HG03097 (cell line): ENCODE measurements around the gene MANBA.
"Not testable (repeated sequence)": the region's sequence is repeated elsewhere in the genome, so short reads cannot be mapped to it uniquely, and the experiment has no call there.

Source experiments
- ATAC-seq: cut with Tn5 transposase; IDR thresholded peaks from one replicate; pipeline ENCODE4 v1.9.1; 2021; ENCODE audit not compliant: unreplicated experiment, low FRiP score

The MANBA gene

DNA sequence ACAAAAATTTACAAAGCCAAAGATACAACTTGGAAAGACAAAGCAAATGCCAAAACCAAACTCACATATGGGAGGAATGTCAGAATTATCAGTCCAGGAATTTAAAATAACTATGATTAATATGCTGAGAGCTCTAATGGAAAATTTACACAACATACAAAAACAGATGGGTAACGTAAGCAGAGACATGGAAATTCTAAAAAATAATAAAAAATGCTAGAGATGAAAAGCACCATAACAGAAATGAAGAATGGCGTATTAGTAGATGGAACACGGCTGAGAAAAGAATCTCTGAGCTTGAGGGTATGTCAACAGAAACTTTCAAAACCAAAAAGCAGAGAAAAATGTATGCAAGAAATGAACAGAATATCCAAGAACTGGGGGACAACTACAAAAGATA is 4.1 kb upstream of the MANBA start:
- no peak for ATAC-seq

- ATAC-seq, result no peak
Measured at GRCh38 chr4:102761906-102762305, 1.1 kb upstream of the MANBA start.

- ATAC-seq, result peak; percentile 1
Measured at GRCh38 chr4:102761296-102761701, 531 bp upstream of the MANBA start.

DNA sequence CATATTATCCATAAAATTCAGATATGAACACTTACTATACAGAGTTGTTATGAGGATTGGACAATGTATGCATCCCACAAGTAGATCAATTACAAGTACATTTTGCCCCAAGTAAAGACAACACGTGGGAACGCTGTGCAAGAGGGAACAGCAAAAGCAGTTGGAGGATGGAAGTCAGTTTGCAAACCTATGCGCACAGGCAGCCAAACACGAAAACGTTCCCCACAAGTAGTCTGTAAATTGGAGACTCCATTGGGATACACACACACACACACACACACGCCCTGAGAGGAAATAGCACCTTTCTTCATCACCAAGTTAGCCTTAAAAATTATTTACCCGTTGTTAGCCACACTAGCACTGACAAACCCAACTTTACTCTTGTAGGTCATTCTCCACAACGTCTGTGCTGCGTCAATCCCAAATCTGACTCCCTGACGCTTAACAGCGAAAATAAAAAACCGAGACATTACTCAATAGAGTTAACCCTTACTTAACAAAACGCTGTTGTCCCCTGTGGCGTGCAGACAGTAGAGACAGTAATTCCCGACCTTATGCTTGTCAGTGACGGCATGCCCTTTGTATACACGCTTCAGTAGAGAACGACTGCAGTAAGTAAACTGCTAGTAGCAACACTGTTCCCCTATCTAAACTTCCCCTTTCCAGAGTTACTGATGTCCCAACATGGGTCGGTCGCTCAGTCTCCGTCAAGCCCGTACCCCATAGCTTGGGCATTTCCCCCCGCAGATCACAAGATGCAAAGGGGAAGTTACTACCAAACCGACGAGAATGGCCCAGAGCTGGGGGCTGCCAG is 730 bp downstream of the MANBA start:
- ATAC-seq, result peak; percentile 51

GRCh38 chr4:102758241-102759160 is 2.3 kb downstream of the MANBA start:
- no peak for ATAC-seq

- ATAC-seq, result no peak
Measured at GRCh38 chr4:102757681-102758080, 3.1 kb downstream of the MANBA start.

DNA sequence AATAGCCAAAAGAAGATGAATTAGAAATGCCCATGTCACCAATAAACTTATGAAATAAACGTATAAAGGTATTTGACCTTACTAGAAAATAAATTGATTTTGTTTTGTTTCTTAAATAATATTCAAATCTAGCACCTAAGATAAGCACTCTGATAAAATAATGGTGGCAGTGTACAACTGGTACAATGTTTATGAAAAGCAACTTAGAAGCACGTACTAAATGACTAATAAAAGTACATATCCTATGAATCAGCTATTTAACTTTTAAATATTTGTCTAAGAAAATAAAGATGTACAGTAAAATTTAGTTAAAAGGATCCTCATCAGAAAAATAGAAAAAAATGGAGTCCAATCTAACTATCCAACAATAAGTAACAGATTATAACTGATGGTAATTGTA is 6.7 kb downstream of the MANBA start:
- no peak for ATAC-seq

GRCh38 chr4:102751941-102752340 is 8.8 kb downstream of the MANBA start:
- no peak for ATAC-seq

GRCh38 chr4:102743352-102743751 is 17.4 kb downstream of the MANBA start:
- ATAC-seq, result peak; percentile 92

- not testable (repeated sequence) for ATAC-seq
Measured at GRCh38 chr4:102738802-102739201, 22.0 kb downstream of the MANBA start.

- no peak for ATAC-seq
Measured at GRCh38 chr4:102736636-102737549, 23.9 kb downstream of the MANBA start.

- ATAC-seq, result no peak
Measured at GRCh38 chr4:102735582-102735981, 25.2 kb downstream of the MANBA start.

GRCh38 chr4:102734591-102735385 is 26.0 kb downstream of the MANBA start:
- ATAC-seq, result peak; percentile 98

- ATAC-seq, result peak; percentile 10
Measured at GRCh38 chr4:102734116-102734515, 26.7 kb downstream of the MANBA start.

GRCh38 chr4:102733084-102733483 is 27.7 kb downstream of the MANBA start:
- no peak for ATAC-seq

DNA sequence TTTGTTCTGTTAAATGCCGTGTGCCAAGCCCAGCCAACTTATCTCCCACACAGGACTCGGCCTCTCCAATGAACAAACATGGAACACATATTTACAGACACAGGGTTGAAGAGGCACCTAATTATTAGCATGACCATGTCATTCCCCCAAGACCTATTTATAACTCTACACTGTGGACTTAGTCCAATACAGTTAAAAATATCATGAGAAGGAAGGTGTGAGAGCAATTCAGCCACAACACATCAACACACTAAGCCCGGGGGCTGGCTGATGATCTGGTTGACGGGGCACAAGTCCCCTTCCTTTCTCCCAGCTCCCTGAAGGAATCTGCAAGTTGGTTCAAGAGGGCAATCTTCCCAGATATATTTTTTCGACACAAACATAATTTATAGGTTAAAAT is 28.1 kb downstream of the MANBA start:
- ATAC-seq, result no peak

DNA sequence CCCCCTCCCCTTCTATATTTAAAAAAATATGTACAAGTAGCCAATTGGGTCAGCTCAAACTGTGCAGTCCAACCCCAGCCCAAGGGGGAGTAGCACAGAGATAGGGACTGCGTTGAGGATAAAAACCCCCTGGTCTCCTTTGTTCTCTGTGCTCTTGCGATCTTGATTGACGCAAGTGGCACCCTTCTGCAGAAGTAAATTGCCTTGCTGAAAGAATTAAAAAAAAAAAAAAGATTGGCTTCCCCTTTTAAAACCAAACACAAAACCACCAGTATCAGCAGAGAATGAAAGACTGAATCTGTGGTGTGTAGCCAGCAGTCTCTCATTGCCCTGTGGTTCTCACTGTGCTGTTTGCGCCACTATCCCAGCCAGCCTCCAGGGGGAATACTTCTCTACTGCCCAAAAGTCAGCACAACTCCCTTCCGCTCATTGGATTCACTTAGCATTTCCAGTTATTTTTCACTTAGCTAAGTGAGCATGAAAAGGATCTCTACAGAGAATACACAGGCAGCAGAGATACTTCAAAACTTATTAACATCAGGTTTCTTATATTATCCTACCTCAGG is 29.7 kb downstream of the MANBA start:
- ATAC-seq, result no peak

- ATAC-seq, result not testable (repeated sequence)
Measured at GRCh38 chr4:102729486-102729885, 31.3 kb downstream of the MANBA start.

- not testable (repeated sequence) for ATAC-seq
Measured at GRCh38 chr4:102726919-102727318, 33.8 kb downstream of the MANBA start.
